Anterior cingulate cortex (tissue), 58 donors: Measurements from ENCODE around the gene ARHGAP22.
"Not testable (repeated sequence)": the region's sequence is repeated elsewhere in the genome, so short reads cannot be mapped to it uniquely, and the experiment has no call there.

Source experiments
- DNase-seq, 58 donors: peaks; one replicate each; lab custom pipeline; 2025; lab: John Stamatoyannopoulos, UW

The ARHGAP22 gene

DNA sequence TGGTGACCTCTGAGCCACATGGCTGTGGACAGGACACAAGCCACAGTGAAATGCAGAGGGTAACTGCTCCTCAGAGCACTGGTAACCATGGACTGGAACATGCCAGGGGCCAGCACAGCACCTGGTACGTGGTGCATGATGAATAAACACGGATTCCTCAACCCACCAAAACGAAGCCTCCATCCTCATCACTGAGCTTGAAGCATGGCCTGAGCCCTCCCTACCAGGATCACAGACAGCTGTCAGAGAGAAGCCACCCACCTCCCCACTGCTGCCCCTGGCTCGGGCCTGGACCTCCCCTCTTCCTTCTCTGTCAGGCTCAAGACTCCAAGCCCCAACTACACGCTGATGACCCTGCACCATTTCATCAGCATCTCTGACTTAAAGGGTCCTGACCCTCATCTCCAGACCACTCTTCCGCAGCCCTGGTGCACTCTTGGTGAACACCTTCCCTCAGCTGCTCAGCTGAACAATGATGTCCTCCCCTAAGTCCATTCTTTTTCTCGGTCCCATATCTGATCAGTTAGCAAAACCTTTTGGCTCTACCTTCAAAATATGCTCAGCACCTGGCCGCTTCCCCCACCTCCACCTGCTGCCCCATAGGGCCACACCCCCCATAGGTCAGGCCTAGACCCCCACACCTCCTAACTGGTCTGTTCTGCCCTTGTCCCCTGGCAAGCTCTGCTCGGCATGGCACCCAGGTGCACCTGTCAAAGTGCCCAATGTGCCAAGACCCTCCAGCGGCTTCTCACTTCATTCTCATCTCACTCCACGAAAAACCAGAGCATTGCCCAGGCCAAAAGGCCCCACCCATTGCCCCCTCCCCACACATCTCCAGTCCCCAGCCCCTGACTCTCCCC lies 157.3 kb downstream of the ARHGAP22 start:
- DNase-seq = no peak

DNA sequence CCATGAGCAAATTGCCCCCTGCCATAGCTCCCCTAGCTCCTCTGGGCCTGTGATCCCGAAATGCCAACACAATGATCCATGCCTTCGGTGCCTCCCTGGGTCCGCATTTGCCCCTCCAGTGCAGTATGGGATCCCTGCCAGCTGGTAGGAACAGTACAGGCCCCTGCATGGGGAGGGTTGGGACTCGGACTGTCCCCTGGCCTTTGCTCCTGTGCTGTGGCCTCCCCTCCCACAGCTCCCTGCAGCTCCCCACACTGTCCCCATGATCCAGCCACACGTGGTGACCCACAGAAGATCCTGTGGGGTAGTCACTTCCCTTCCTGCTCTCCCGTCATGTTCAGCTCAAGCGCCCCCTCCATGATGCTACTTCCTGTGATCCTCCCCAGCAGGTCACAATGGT lies 158.1 kb downstream of the ARHGAP22 start:
- DNase-seq = no peak

DNA sequence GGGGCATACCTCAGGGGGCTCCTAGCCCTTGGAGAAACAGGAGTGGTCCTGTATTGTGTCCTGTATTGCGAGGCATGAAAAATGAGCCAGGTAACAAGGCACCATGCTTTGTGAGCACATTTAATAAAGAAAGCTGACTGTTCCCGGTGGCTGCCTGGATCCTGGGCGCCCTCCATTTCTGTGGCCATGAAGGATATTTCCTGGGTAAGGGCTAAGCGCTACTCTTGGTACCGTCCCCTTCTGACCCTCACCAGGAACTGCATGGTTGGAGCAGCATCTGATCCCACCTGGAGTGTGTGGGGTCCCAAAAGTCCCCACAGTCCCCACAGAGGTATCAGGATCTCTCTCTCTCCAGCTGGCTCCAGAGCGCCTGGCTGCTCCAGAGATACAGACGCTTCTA lies 158.9 kb downstream of the ARHGAP22 start:
- no peak for DNase-seq

DNA sequence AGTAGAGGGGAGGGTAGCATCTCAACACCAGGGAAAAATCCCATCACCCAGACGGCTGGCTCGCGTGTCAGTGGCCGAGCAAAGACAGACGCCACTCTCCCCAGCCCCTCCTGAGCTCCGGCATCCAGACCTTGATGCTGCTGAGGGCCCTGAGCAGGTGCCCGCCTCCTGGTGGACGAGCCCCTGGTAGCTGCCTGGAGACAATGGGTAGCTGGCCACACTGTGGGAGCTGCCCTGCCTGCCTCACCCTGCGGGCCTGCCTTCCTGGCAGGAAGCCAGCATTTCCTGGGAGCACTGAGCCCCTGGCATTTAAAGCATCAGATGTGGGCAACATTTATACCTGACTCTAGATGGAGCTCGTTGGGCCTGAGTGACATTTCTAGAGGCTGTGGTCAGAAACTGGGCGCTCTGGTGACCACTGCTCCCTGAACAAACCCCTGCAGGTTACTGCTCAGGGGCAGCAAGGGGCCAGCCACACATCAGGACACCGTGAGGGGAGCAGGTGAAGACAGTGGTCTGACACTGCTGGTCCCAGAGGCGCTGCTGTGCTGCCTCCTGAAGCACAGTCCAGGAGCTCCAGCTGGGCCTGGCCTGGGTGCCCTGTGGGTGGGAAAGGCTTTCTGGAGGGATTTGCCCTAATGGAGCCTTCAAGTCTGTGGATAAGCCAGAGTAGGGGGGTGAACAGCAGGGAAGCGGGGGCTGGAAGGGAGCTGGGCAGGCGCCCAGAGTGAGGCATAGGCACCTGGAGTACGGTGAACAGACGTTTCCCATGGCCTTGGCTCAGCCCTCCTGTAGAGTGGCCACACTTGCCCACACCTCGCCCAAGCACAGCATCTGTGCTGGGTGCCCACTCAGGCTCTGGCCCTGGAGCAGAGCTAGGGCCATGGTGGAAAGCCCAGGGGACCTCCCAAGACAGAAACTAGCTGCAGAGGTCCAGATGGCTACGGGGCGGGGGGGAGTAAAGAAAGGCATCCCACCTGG lies 159.7 kb downstream of the ARHGAP22 start:
- no peak for DNase-seq

DNA sequence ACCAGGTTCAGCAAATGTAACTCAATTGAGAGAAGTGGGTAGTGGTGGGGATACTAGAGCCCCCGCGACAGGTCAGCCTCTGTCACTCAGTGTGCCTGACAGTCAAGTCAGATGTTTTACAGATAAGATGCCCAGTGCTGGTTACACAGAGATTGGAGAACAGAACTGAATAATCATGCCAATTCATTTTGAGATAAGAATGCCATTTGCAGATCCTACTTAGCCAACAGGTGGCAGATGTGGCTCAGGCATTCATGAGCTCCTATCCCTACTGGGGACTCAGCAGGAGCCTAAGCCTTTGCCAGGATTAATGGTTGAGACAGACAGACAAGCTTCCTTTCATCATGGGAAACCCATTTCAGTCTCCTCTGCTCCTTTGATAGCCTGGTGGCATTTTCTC lies 160.6 kb downstream of the ARHGAP22 start:
- peak in 1 of 58 donors; percentile 13 for DNase-seq

DNA sequence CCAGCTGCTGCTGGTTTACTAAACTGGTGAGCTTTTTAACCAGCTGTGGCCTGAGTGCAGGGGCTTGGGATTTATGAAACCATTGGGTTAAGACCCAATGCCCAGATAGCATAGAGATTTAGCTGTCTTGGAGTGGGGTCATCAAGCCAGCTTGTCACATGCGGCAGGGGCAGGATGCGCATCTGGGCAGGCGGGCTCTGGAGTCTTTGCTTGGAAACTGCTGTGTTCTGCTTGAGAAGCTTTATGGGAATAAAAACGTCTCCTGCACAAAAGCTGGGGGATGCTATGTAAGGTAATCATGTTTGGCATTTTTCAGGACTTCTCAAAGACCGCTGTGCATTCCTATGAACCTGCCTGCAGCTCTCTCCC lies 162.1 kb downstream of the ARHGAP22 start:
- DNase-seq = no peak

DNA sequence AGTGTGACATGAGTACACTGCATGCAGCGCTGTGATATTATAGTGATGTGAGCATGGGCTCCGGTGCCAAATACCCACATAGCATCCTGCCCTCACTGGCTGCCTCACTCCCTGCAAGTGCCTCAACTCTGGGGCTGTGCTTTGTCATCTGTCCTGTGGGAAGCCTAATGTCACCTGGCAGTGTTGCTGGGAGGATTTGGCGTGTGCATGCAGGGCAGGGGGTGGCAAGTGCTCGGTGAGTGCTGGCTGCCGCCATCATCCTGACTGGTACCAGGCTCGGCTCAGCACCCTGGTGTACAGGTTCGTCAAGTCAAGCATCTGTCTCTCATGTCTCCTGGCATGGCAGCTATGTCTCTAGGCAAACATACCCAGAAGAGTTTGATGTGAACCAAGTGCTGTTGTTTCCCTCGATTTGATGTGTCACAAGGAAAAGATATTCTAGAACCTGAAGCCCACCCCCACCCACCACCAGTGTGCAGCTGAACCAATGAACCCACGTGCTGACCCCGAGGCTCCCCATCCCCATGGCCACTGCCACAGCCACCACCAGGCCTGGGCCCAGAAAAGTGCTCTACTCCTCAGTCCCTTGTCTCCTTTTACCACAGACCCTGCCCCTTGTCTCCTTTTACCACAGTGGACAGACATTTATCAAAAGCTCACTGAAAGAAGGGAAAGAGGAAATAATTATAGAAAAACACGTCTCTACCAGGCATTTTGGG lies 162.6 kb downstream of the ARHGAP22 start:
- DNase-seq = no peak

DNA sequence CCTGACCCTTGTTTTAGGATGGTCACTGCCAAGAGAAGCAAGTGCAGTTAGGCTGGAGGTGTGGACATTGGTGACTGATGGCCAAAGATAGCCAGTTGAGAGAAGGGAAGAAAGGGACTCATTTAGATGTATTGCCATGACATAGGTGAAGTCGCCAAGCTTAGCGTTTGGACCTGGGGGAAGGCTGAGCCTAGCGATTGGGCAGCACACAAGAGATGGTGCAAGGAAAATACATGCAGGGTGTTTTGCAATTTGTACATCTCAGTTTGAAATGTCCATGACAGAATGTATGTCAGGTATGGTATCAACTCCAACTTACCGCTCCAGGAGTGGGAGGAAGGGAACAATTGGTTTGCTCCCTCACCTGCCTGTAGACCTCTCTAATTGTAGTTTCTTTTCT lies 164.1 kb downstream of the ARHGAP22 start:
- no peak for DNase-seq

DNA sequence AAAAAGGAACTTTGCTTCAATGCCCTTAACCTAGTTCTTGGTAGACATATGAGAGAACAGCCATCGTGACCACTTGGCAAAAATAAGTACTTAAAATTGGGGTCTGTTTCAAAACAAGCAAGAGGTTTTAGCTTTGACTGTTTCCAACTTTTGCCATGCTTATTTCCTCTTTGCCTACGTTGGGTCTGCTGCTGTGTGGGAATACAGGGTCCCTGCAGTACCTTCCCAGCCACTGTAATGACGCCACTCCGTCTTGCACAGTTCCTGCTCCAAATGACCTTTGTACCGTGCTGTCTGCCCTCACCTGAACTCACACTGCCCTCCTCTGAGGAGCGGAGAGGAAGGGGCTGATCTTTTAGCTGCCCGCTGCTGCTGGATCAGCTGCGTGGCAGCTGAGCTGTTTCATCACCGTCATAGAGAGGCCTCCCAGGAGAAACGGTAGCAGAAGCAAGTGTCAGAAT lies 165.3 kb downstream of the ARHGAP22 start:
- no peak for DNase-seq

DNA sequence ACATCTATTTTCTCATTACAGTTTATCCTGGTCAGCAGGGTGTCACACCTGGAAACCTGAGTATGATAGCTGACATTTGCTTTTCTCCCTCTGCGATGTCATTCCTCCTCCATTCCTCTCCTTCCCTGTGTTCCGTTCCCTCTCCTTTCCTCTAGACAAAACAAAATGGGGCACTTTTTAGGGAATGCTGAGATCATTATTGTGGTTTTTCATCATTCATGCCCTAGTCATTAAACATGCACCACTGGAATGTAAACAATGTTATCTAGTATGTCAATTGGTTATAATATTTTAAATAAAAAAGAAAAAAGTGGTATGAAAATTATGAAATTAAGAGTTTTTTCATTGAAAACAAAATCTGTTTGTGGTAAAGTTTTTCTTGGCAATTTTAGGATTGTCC lies 165.8 kb downstream of the ARHGAP22 start:
- no peak for DNase-seq

DNA sequence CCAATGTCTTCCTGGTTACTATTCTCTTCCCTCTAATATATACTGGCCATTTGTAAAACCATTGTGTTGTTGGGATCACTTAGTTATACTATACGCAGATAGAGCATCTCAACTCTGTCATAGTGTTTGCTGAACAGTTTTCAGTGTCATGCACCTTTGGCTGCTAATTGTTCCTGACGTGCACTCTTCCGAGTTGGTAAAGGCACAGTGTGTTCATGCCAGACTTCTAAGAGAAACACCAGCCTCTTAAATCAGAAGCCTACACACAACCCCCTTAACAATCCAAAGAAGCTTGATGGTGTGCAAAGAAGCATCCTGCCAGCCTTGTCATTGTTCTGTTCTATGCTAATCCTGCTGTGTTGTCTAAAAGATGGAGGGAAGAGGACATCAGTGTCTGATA lies 167.3 kb downstream of the ARHGAP22 start:
- DNase-seq = no peak

DNA sequence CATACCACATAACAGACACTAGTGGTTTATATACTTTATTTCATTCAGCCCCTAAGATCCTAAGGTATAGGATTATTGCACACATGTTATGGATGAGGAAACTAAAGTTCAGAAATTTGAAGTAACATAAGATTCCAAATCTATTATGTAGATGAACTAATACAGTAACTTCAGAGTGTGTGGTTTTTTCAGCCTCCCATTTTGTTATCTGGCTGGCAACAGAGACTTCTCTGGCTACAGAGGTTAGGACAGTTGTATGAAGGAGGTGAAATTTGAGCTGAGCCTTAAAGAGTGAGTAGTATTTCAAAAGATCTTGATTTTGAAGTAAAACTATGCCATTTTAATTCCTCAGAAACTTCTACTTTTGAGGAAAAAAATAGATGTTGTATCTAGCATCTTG lies 173.0 kb downstream of the ARHGAP22 start:
- DNase-seq = no peak

DNA sequence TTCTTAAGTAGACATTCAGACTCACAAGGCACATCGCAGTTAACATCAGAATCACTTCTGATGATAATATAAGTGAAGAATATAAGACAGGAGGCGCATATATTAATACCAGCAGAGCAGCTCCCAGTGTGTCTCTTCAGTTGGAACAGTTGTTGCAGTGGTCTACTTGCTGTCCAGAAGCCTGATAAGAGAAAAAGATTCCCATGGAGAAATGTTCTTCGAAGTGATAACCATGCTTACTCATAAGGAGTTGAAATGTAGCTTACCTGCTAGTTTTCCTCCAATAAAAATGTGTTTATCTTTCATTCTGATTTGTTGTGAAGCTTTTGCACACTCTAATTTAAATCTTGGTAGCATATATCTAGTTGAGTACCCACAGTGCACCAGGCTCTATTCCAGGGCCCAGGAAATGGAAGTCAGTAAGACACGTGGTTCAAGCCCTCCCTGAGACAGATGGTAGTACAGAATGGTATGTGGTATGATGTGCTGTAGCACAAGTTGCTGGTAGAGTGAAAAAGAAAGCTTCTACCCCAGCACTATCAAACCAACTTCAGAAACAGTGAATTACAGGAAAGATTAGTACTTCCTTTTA lies 174.4 kb downstream of the ARHGAP22 start:
- DNase-seq = no peak

DNA sequence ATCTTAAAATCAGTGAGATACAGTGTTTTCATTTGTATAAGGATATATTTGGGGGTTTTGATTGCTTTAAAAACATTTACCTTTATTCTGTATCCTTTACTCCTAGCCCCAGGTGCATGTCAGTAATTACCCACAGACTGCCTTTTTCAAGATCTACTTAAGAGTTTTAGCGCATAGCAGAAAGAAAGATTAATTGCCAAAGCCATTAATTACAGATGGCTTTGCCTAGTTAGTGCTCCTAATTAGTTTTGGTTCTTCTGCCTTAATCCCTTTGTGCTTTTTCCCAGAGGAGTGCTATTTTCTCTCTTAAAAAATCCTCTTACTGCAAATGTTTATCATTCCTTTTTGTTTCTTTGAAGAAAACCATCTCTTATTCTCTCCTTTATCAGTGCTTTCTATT lies 175.6 kb downstream of the ARHGAP22 start:
- no peak for DNase-seq

DNA sequence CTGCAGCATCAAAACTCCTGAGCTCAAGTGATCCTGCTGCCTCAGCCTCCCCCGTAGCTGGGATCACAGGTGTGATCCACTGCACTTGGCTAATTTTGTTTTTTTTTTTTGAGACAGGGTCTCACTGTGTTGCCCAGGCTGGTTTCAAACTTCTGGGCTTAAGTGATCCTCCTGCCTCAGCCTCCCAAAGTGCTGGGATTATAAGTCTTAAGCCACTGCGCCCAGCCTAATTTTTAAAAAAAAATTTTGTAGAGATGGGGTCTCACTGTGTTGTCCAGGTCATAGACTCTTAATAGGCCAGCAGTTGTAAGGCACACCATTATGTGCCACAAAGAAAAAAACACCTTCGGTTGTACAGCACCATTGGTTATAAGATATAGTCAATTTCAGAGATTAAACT lies 176.0 kb downstream of the ARHGAP22 start:
- no peak for DNase-seq

DNA sequence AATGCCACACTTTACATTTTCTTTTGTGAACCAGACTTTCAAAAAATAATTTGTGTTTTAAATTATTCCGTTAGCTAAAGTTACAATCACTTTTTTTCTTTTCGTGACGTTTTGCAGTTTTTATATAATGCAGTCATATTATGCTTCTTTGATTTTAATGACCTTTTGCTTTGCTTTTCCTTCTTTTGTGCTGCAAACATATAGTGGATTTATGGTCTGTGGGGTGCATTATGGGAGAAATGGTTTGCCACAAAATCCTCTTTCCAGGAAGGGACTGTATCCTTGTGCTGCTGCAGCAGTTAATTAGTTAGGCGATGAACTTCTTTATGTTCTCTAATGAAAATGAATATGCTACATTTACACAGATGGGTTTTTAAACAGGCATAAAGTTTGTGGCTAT lies 181.0 kb downstream of the ARHGAP22 start:
- DNase-seq = no peak

DNA sequence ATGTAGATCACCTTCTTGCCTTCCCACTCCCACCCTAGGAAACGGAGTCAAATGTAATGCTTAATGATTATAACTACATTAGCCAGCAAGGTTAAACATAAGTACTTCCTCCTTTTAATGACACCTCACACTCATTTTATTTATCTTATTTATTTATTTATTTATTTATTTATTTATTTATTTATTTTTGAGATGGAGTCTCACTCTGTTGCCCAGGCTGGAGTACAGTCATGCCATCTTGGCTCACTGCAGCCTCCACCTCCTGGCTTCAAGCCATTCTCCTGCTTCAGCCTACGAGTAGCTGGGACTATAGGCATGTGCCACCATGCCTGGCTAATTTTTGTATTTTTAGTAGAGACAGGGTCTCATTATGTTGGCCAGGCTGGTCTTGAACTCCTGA lies 183.0 kb downstream of the ARHGAP22 start:
- DNase-seq = not testable (repeated sequence)

DNA sequence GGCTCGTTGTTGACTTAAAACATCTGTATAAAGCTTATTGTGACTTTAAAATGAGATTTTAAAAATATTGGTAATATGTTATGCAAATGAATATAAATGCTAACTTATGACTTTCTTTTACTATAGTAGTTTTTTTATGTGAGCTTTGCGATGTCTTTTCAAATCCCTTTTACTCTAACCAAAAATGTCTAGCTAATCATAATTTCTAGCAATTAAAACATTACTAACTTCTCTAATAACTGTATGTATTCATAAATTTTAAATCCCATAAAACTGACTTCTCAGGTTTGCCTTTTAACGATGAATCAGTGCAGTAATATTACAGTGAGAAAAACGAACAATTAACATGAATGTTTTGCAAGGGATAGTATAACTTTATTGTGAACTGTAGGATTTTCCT lies 185.2 kb downstream of the ARHGAP22 start:
- no peak for DNase-seq

DNA sequence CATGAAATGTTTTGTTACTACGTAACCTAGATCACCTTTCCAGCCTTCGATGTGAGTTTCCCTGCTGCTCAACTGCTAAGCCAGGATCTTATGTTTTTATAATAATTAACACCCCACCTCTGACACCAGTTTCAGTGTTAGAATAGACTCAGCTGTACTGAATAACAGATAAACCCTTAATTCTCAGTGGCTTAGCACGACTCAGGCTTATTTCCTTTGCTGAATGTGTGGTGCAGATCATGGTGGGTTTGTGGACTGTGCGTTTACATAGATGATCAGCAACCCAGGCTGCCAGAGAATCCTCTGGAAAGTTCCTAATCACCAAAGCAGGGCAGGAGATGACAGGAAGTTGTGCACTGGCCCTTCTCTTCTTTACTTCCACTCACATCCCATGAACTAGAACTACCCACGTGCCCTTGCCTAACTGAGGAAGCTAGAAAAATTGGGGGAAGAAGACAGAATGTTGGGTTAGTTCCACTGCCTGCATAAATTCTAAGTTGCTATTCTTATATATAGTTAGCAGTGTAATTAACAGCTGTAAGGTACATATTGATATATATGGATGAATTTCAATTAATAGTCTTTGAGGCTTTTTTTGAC lies 186.6 kb downstream of the ARHGAP22 start:
- no peak for DNase-seq

DNA sequence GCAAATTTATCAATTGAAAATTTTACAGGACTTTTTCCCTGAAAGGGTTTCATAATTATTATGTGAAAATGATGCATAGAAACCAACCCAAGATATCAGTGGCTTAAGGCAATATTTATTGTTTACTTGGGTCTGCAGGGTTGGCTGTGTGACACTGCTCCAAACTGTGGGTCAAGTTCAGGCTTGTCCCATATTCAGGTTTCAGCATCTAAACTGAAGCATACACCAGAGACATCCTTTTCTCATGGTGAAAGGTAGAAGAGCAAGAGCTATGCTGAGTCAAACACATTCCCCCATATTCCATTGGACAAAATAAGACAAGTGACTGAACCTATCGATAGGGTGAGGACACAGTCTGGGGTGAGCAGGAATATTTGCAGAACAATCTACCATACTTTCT lies 187.5 kb downstream of the ARHGAP22 start:
- no peak for DNase-seq
